Panc1 (cell line): Measurements from ENCODE around the gene NPC1L1.

Source experiments
- REST ChIP-seq, 2 experiments: IDR thresholded peaks; 2 replicates each; pipeline ENCODE4 v1.6.1; 2011 to 2012; ENCODE audit warnings: low read depth in 2 of 2, control low read depth in 1 of 2, low read length in 1 of 2, mild to moderate bottlenecking in 1 of 2, moderate library complexity in 1 of 2; ENCODE audit not compliant: insufficient read depth in 1 of 2
- TF ChIP-seq, protein P1 (sequence below): fragments of 450-650 bp; IDR thresholded peaks from 2 replicates; pipeline ENCODE4 v1.5.1; 2017; ENCODE audit warnings: mild to moderate bottlenecking

DNA sequence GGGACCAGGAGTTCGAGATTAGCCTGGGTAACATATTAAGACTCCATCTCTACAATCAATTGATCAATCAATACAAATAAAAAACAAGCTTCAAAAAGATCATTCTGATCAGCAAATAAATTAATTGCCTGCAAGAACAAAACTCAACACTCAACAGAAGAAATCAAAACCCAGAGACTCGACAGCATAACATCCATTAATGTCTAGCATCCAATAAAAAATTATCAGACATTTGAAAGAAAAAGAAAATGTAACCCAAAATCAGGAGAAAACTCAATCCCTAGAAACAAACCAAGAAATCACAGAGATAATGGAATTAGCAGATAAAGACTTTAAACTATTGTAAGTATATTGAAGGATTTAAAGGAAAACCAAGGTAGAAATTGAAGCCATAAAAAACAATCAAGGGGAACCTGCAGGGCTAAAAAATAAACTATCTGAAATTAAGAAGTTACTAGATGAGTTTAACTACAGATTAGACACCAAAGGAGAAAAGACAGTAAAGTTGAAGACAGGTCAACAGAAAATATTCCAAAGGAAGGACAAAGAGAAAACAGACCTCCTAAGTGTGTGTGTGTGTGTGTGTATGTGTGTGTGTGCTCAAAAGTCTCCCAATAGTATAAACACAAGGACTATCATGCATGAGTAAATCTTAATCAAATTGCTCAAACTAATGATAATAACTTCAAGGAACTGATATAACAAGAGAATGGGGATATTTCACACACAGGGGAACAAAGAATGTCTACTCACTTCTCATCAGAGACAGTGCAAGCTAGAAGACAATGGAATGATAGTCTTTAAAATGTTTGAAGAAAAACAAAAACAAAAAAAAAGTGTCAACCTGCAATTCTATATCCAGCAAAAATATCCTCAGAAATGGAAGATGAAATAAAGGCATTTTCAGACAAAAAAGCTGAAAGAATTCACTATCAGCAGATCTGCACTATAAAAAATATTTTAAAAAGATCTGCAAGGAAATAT, 58.3 kb downstream of the NPC1L1 start:
- TF ChIP-seq, protein P1, sequence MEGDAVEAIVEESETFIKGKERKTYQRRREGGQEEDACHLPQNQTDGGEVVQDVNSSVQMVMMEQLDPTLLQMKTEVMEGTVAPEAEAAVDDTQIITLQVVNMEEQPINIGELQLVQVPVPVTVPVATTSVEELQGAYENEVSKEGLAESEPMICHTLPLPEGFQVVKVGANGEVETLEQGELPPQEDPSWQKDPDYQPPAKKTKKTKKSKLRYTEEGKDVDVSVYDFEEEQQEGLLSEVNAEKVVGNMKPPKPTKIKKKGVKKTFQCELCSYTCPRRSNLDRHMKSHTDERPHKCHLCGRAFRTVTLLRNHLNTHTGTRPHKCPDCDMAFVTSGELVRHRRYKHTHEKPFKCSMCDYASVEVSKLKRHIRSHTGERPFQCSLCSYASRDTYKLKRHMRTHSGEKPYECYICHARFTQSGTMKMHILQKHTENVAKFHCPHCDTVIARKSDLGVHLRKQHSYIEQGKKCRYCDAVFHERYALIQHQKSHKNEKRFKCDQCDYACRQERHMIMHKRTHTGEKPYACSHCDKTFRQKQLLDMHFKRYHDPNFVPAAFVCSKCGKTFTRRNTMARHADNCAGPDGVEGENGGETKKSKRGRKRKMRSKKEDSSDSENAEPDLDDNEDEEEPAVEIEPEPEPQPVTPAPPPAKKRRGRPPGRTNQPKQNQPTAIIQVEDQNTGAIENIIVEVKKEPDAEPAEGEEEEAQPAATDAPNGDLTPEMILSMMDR, result no peak
- TF ChIP-seq REST (IDR thresholded peaks at IDR 0.05; ENCODE audit: insufficient read depth in 1 of 2, low read depth in 2 of 2, low read length in 1 of 2), result no peak
